ENCODE measurements around the gene NKAIN4.

The NKAIN4 gene

DNA sequence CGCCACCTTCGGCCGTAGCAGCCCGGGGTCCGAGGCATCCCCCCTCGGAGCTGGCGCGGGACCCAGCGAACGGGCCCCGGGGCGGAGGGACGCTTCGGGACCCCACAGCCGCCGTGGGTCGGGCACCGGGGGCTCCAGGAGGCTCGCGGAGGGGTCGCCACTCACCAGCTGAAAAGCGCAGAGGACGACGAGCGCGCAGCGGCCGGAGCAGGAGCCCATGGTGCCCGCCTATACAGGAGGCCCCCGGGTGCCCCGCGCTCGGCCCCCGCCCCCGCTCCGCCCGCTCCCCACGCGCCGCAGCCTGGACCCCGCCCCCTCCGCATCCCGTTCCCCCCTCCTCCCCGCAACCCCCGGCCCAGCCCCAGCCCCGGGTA, at the start of gene NKAIN4:
Gene NKAIN4, minus strand, starts transcription at position 232 of the 374 bp plus-strand sequence. Its CDS starts 13 bp downstream, at position 219.
- DNase-seq (ENCODE audit: low read depth): no peak

DNA sequence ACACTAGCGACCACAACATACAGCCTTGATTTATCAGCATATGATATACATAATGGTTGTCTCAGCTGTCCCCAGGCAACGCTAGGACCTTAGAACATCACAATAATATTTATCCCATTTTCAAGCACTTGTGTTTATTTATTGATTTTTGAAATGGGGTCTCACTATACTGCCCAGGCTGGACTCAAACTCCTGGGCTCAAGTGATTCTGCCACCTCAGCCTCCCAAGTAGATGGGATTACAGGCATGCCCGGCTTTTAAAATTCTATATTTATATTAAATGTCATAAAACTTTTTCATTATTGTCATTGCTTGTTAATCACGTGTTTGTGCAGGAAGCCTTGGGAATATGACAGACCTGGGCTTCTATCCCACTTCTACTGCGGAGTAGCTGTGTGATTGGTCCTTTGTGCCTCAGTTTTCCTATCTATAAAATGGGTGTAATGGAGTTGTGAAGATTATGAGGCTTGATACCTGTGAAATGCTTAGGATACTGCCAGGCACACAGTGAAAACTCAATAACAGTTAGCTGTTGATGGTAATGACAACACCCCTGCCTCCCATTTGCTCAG, 48.9 kb upstream of the NKAIN4 start:
- DNase-seq (ENCODE audit: low read depth): no peak

DNA sequence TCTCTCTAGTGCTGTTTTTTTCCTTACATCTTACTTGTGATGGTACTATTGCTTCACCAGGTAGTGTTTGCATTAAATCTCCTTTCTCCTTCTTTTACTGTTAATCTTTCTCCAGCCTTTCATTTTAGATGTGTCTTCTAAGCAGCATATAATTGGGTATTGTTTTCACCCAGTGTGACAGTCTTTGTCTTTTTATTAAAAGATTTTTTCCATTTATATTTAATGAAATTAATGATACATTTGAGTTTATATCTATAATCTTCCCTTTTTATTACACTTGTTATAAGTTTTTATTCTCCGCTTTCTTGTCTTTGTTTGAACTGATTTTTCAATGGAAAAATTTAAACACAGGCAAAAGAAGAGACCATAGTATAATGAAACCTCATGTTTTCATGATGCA, 47.4 kb upstream of the NKAIN4 start:
- no peak for DNase-seq (ENCODE audit: low read depth)

DNA sequence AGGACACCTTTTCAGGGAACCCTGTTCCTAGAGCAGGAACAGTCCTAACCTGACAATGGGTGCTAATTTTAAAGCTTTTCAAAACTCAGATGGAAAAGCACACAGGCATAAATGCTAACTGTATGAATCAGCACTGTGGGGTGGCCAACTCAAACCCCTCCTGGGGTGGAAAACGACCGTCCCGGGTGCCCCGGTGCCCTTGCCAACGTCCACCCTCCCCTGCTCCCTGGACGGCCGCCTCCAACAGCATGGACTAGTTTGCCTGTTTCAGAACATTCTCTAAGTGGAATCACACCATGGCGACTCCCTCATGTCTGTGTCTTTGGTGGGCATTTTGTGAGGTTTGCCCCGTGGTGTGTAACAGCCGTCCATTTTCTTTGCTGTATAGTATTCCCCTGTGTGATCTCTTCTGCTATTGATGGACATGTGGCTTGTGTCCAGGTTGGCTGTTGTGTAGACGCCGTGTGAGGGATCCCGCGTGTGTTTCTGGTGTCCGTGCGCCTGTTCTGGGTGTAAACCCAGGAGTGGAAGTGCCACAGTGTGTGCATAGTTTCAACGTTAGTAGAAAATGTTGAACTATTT, 44.6 kb upstream of the NKAIN4 start:
- DNase-seq (ENCODE audit: low read depth): no peak

DNA sequence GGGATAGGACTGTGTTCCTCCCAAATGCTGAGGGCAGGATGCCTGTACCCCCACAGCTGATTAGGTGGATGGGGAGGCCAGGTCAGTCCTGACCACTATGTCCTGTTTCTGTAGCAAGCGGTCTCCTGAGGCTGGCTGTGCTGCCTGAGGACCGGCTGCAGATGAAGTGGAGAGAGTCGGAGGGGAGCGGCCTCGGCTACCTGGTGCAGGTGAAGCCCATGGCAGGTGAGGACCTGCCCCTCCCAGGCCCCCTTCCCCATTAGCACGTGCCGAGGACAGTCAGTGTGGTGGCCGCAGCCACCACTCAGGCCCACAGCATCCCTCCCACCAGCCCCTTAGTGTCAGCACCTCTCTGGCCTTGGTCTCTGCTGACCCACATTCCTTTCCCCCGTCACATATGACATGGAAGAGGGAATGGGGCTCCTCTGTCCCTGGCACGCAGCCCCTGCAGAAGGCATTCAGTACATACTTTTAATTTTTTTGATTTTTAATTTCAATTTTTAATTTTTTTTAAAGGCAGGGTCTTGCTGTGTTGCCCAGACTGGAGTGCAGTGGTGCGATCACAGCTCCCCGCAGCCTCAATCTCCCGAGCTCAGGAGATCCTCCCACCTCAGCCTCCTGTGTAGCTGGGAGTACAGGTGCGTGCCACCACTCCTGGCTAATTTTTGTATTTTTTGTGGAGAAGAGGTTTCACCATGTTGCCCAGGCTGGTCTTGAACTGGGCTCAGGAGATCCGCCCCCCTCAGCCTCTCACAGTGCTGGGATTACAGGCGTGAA, 43.7 kb upstream of the NKAIN4 start:
- no peak for DNase-seq (ENCODE audit: low read depth)

DNA sequence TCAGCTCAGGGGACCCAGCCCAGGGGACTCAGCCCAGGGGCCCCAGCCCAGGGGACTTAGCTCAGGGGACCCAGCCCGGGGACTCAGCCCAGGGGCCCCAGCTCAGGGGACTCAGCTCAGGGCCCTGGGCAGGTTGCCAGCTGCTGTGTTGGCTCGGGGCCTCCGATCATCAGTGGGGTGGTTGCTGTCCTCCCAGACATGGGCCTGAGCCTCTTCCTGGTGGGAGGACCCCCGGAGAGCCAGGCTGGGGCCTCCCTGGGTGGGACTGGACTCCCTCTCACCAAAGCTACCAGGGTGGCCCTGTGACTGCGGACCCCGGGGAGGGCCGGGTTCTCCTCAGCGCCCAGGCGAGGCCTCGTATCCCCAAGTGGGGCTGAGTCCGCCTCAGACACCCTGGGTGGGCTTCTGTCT, 43.1 kb upstream of the NKAIN4 start:
- no peak for DNase-seq (ENCODE audit: low read depth)

DNA sequence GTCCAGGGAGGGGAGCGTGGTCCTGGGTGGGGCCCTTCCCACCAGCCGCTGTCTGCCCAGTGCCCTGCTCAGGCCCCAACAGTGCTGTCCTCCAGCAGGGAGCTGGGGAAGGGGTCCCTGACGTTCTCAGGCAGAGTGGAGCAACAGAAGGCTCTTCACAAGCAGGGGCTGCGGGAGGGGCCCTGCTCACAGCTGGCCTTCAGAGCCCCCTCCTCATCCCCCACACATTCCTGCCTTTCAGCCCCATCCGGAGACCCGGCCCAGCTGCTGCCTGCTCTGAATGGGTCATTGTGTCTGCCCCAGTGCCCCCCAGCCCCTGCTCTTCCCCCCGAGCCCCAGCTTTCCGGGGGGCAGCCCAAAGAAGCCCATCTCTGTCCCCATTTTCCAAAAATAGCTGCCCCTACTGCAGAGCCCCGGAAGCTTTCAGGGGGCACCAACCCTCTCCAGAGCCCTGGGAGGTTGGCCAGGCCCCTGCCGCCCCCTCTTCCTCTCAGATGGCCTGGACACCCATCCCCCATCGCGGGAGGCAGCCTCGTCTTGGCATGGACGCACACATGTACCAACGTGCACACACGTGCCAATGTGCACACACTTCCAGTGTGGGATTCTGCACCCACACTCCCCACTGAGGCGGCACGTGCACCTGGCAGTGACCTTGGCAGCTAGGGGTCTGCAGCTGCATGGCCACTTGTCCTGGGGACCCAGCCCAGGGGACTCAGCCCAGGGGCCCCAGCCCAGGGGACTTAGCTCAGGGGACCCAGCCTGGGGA, 42.5 kb upstream of the NKAIN4 start:
- DNase-seq (ENCODE audit: low read depth): no peak

DNA sequence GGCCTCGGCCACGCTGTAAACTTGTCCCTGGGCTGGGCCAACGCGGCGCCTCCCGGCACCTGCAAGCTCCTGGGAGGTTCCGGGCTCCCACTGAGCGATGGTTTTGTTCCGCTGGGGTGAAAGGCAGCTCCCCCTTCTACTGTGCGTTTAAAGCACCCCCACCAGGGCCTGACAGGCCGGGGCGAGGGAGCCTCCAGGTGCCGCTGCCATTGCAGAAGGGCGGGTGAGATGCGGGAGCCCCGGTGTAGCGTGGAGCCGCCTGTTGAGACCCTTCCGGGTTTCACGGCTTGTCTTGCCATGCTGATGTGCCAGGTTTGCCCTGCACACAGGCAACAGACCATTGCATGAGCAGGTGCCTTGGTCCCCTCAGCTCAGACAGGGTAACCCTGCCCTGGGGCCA, 41.6 kb upstream of the NKAIN4 start:
- no peak for DNase-seq (ENCODE audit: low read depth)

DNA sequence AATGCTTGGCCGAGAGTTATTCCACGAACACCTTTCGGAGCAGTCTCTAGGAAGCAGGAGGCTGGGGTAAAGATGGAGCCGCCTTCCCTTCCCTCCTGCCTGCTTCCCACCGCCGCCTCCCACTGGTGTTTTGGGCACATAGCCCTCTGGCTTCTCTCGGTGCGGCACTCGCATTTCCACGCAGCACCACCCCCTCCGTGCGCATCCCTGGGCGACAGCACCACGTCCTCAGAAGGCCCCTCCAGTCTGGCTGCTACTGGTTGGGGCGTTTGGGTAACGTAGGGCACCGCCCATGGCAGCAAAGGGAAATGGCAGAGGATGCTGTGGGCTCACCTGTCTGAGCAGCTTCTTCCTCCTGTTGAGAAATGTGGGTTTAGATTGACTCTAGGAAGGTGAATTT, 41.2 kb upstream of the NKAIN4 start:
- peak; percentile 15 for DNase-seq (ENCODE audit: low read depth)

DNA sequence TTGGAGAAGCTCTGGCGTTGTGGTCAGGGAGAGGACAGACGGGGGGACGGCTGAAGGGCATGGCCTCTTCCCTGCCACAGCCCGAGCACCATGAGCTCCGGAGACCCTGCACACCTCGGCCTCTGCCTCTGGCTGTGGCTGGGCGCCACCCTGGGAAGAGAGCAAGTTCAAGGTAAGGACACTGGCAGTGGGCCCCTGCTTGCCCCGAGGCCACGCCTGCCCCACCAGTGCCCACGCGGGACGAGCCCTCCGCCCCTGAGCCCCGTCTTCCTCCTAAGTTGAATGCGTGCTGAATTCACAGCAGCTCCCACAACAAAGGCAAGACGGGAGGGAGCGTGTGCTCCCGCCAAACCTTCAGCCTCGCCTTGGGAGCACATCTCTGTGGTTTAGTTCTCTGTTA, 40.8 kb upstream of the NKAIN4 start:
- DNase-seq (ENCODE audit: low read depth): no peak

DNA sequence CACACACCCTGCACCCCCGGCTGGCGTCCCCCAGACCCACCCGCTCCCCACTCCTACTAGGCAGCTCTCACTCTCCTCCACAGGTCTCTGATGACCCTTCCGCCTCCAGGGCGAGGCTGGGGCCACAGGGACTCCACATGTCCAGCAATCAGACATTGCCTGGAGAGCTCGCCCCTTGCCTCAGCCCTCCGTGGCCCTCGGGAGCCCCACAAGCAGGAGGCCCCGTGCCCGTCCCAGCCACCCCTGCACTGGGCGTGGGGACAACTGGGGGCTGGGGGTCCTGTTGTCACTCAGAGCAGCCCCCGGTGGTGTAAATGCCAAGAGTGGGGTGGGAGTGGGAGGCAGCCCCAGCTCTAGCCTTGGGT, 40.3 kb upstream of the NKAIN4 start:
- no peak for DNase-seq (ENCODE audit: low read depth)

DNA sequence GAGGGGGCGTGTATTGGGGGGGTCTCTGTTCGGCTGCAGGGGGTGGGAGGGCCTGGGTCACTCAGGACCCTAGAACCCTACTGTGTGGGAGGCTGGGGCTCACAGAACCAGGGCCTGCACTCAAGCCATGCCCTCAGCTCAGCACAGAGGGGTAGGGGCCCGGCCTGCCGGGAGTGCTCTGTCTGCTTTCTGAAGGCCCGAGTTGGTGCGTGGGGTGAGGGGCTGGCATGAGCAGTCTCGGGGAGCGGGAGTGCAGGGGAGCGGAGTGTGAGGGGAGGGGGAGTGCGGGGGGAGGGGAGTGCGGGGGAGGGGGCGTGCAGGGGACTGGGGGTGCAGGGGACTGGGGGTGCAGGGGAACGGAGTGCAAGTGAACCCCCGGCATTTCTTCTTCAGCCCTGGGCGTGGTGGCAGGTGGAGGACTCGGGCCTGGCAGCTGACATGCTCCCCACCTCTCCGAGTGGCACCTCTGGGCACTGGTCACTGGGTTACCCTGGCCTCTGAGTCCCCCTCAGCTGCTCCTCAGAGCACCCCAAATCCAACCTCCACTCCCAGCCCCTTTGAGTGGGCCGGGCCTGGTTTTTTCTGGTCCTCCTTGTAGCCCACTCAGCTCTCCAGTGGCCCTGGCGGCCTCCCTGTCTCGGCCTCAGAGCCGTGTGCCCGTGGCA, 39.7 kb upstream of the NKAIN4 start:
- peak; percentile 9 for DNase-seq (ENCODE audit: low read depth)

DNA sequence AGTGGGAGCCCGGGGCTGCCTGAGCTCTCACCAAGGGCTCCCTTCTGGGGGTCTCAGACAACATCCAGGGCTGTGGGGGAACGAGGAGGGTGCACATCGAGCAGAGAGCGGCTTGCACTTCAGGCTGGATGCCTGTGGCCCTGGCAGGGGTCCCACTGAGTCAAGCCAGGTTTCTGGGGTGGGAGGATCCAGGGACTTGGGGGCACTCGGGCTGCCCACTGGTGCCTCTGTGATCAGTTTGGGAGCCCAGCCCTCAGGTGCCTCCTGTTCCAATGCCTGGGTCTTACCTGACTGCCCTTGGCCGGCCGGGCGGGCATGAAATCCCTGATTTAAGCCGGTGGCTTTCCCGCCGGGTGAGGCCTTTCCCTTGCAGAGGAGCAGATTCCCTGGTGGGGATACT, 39.2 kb upstream of the NKAIN4 start:
- peak; percentile 3 for DNase-seq (ENCODE audit: low read depth)

DNA sequence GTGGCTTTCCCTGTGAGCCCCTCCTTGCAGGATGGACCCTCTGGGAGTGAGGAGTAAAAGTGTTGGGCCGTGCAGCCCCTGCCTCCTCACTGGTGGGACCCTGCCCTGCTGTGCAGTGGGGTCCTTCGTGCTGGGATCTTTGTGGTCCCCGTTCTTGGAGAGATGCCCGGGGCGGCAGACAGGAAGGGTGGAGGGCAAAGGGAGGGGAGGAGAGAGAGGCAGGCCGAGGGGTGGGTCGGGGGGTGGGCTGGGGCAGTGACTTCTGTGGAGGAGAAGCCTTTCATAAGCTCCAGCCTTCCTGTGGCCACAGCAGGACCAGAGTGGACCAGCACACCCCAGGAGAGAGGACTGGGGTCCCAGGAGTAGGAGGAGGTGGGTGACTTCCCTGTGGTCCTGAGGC, 38.6 kb upstream of the NKAIN4 start, which contains the start of gene COL20A1:
Gene COL20A1, plus strand, starts transcription at position 283 of the 400 bp plus-strand sequence. CDS start 1,922 bp downstream, outside the sequence.
- no peak for DNase-seq (ENCODE audit: low read depth)

DNA sequence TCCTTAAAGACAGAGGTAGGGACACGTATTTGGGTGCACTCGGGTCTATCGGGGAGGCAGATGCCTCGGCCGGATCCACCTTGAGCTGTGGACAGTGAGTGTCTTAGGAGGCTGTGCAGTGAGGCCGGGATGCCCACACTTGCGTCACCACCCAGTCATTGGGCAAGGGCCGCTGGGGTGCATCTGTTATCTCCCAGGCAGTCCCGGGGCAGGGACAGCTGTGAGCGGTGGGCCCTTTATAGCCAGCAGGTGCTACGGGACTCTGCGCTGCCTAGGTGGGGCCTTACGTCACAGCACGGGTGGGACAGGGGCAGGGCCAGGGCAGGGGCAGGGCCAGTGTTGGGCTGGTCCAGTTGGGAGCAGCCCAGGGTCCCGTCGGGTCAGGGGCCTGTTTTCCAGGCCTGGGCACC, 38.0 kb upstream of the NKAIN4 start:
- DNase-seq (ENCODE audit: low read depth): no peak

DNA sequence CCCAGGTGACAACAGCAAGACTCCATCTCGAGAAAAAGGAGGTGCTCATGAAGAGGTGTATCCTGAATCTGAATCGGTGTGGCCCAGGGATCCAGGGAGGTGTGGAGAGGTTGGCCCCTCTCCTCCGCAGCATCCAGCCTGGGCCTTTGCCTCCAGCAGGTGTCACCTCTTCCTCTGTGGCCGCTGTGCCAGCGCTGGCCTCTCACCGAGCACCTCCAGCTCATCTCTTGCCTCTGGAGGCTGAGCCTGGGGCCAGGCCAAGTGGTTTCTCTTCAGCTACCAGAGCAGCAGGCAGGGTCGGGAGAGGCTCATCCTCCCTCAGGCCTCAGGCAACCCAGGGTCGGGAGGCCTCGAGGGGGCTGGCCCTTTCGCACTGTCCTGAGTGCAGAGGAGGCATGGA, 37.5 kb upstream of the NKAIN4 start:
- no peak for DNase-seq (ENCODE audit: low read depth)

DNA sequence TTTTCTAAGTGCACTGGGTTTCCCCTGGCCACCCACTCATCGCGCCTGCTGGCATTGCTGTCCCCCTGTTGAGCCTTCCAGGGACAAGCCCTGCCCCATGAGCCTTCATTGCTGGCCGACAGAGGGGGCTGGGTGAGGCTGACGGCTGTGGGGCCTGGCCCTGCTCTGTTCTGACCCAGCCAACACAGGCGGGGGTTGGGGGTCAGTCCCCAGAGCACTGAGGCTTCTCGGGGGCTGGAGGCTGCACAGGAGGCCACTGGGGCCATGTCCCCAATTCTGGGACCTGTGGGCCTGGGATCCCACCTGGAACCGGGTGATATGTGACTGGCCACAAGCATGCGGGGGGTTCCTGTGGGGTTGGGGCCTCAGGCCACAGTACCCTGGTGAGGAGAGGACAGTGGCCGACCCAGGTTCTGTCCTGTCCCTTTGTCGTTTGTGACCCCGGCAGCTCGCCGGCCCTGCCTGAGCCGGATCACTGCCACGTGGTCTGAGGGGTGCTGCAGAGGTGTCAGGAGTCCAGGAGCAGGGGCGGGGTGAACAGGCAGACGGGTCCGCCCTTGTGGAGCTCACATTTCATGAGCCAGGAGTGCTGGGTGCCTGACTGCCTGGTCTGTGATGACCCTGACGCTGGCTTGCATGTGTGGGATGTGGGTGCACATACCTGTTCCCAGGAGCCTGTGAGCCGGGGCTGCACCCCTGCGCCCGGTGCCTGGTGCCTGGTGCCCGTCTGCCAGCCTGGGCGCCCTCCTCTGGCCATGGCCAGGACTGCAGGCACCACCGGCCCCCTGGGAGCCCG, 36.6 kb upstream of the NKAIN4 start:
- peak; percentile 45 for DNase-seq (ENCODE audit: low read depth)

DNA sequence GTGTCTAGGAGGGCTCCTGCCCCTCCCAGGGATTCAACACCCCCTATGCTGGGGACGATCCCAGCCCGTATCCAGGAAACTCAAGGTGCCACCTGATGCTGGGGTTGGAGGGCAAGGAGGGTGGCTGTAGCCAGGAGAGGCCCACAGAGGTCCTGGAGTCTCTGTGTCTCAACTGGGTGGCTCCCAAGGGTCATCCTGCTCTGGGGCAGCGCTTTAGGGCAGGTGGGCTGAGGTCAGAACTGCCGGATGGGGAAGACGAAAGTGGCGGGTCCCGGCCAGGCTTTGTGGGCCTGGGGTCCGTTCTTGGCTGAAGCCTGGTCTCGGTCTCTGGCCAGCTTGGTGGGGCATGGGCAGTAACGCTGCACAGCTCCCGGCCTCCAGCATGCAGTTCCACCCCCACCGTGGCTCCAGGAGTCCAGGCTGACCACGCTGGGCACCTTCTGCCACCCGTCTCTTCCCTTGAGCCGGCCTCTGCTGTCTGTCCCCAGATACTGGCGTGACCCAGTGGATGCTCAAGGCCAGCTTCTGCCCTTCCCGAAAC, 35.9 kb upstream of the NKAIN4 start:
- no peak for DNase-seq (ENCODE audit: low read depth)

DNA sequence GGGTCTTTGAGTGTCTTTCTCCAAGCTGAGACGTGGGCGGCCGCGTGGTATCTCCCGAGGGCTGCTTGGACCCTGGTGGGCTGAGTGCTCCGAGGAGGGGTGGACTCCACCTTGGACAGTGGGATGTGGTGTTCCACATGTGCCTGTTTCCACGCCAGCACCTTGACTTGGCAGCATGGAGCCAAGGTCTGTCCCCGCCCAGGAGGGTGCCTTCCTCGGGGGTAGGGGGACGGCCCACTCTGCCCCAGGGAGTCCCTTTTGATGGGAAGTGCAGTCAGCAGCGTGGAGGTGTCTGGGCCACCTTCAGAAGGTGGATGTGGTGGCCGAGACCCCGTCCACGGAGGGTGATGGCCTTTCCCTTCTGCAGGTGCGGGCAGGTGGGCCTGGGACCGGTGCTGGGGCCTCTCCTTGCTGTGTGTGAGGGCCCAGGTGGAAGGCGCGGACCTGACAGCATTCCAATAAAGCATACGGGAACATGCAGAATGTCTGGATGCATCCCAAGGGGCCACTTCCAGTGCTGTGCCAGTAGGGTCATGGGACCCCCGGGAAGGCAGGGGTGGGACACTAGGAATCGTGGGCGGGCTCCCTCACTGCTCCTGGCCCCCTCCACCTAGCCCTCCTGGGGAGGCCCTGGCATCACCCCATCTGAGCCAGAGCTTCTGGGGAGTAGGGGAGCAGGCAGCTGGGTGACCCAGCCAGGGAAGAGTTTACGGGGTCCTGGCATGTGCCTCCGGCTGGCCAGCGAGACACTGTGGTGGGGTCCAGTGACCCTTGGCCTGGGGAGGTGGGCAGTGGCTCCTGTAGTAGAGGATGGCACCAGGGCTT, 35.3 kb upstream of the NKAIN4 start:
- no peak for DNase-seq (ENCODE audit: low read depth)

DNA sequence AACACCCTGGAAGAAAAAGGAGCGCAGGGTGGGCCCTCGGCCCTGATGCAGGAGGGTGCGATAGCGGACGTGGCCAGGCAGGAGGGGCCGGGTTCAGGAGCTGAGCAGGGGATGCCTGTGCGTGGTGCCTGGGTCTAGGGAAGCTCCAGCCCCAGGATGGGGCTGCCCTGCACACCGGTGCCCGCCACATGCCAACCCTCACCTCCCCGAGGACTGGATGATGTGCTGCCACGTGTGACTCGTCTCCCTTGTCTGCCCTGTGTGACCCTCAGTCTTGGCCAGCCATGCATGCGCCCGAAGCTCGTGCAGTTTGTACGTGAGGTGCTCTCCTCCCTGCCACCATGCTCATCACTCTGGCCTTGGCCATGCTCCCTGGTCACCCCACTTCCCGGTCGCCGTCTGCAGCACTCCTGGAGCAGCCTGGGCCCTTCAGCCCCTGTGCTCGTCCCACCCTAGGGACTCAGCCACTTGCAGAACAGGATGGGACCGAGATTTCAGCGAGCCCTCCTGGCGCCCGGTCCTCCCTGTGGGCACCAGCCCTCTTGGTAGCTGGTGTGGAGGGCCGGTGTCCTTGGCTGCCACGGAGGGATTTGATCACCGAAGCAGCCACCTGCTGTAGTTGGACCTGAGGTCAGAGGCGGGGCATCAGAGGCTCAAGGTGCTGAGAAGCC, 34.5 kb upstream of the NKAIN4 start:
- DNase-seq (ENCODE audit: low read depth): no peak

Measured in EH (cell line).